ENCODE data around the gene RHOBTB3.

DNA sequence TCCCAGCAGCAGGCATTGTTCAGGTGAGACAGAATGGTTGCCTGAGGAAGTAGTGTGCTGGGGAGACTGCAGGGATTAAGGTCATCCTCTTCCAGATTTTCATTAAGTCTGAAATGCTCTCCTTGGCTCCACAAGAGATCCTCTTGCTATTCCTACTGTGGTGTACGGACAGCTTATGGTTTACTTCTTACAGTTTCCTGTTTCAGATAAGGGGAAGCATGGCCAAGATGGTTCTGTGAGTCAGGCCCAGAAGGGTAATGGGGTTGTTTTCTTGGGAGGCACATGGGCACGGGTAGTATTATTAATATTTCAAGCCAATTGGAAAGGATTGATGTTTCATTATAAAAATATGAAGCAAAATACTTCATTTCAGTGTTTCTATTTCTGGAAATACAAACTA is 48.5 kb downstream of the RHOBTB3 start:
- TF ChIP-seq, protein P1, sequence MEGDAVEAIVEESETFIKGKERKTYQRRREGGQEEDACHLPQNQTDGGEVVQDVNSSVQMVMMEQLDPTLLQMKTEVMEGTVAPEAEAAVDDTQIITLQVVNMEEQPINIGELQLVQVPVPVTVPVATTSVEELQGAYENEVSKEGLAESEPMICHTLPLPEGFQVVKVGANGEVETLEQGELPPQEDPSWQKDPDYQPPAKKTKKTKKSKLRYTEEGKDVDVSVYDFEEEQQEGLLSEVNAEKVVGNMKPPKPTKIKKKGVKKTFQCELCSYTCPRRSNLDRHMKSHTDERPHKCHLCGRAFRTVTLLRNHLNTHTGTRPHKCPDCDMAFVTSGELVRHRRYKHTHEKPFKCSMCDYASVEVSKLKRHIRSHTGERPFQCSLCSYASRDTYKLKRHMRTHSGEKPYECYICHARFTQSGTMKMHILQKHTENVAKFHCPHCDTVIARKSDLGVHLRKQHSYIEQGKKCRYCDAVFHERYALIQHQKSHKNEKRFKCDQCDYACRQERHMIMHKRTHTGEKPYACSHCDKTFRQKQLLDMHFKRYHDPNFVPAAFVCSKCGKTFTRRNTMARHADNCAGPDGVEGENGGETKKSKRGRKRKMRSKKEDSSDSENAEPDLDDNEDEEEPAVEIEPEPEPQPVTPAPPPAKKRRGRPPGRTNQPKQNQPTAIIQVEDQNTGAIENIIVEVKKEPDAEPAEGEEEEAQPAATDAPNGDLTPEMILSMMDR (conservative IDR thresholded peaks at IDR 0.05 in 1 of 2, IDR thresholded peaks at IDR 0.05 in 1 of 2; ENCODE audit: low read depth in 1 of 2, low read length in 2 of 2): no peak
- TF ChIP-seq EZH2 (IDR thresholded peaks at IDR 0.05; ENCODE audit: low read length, missing control alignments): no peak

Data from fibroblast of lung (primary cell).